Fibroblast of pulmonary artery (primary cell): ENCODE data around the gene THADA.

ENCODE experiments used
- DNase-seq: peaks from one replicate; pipeline ENCODE4 v3.0.0-alpha.2; 2010; ENCODE audit warnings: low read depth
- H3K4me3 ChIP-seq: replicated peaks from 2 replicates; pipeline ENCODE4 v1.5.1; 2011; ENCODE audit warnings: low read depth, mild to moderate bottlenecking, control low read depth, low read length, moderate library complexity
- TF ChIP-seq, protein P1 (sequence below): IDR thresholded peaks from 2 replicates; pipeline ENCODE4 v1.5.1; 2011; ENCODE audit warnings: mild to moderate bottlenecking, control low read depth, low read length, inconsistent platforms; ENCODE audit errors: missing control alignments

THADA gene

DNA sequence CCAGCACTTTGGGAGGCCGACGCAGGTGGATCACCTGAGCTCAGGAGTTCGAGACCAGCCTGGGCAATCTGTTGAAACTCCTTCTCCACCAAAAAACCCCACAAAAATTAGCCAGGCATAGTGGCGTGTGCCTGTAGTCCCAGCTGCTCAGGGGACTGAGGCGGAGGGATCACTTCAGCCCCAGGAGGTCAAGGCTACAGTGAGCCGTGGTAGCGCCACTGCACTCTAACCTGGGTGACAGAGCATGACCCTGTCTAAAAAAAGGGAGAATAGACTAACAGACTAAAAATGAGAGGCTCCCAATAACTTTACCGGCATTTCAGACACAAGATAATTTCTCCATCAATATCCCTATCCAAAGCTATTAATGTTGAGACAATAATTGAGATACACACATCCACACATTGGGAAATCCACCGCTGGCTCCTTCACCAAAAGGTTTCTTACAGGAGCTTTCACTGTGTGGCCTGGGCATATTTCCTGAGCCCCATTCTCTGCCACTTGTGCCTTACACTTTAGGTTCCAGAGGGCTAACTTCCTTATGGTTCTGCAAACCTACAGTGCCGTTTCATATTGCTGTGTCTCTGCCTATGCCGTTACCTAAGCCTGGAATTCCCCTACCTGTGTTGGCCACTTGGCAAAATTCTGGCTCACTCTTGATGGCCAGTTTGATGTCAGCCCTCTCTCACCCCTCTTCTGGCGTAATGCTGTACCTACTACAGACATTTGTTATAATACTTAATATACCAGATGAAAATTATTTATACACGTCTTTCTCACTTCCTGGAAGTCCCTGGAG lies 253.7 kb downstream of the THADA start:
- no peak for DNase-seq
- no peak overlapping the region for H3K4me3 ChIP-seq
- TF ChIP-seq, protein P1, sequence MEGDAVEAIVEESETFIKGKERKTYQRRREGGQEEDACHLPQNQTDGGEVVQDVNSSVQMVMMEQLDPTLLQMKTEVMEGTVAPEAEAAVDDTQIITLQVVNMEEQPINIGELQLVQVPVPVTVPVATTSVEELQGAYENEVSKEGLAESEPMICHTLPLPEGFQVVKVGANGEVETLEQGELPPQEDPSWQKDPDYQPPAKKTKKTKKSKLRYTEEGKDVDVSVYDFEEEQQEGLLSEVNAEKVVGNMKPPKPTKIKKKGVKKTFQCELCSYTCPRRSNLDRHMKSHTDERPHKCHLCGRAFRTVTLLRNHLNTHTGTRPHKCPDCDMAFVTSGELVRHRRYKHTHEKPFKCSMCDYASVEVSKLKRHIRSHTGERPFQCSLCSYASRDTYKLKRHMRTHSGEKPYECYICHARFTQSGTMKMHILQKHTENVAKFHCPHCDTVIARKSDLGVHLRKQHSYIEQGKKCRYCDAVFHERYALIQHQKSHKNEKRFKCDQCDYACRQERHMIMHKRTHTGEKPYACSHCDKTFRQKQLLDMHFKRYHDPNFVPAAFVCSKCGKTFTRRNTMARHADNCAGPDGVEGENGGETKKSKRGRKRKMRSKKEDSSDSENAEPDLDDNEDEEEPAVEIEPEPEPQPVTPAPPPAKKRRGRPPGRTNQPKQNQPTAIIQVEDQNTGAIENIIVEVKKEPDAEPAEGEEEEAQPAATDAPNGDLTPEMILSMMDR, result no peak

DNA sequence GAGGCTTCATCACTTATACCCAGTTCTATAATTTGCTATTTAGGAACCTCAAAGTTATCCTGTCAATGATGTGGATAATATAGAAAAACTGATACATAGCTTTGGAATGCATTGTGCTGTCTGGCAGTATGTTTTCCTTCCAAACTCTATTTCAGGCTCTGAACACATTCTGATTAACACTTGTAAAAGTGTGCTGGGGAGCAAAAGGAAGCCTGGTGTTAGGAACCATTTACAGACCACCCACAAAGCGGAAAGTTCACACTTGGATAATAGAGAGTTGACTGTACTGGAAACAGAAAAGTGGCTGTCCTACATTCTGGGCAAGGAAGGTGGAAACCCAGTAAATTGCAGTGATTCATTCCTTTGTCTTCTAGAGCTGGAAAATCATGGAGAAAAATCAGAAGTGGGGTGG lies 254.9 kb downstream of the THADA start:
- TF ChIP-seq, protein P1, result no peak
- DNase-seq, result peak; percentile 71
- H3K4me3 ChIP-seq, result no peak overlapping the region

DNA sequence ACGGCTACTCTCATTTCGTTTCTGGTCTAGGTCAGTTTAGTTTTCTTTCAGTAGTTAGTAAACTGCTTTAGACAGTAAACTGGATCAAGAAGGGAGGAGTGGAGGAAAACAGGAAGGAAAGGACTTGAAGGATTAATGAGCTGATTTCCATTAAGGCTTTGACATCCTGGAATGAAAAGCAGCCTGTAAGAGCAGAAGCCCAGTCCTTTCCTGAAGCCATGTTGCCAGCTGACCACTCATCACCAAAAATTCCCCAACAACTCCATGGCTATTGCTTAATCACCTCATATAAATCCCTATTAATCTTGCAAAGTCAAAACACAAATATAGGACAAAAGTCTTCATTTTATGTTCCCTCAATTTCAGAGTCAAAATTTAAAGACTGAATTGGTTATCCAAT lies 255.8 kb downstream of the THADA start:
- no peak overlapping the region for H3K4me3 ChIP-seq
- TF ChIP-seq, protein P1, result no peak
- DNase-seq, result peak; percentile 78

DNA sequence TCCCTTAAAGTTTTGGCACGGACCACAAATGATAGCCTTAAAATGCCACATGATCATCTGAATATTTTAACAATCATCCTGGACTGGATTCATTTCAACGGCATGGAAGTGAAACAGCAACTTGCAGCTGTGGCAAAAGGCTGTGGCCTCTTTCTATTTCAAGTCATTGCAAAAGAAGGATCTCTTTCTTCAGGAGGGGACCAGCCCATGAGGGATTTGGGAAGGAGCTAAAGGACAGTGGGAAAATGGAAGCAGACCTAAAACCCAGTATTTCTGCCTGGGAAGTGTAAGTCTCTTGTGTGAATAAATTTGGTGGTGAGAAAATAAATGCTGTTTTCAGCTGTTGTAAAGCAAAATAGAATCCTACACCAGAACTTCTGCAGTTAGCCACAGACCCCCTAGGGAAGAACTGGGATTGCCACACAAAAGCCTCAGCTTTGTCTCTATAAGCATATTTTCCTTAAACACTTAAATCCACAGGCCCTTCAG lies 262.1 kb downstream of the THADA start:
- no peak overlapping the region for H3K4me3 ChIP-seq
- TF ChIP-seq, protein P1, result no peak
- peak; percentile 72 for DNase-seq

DNA sequence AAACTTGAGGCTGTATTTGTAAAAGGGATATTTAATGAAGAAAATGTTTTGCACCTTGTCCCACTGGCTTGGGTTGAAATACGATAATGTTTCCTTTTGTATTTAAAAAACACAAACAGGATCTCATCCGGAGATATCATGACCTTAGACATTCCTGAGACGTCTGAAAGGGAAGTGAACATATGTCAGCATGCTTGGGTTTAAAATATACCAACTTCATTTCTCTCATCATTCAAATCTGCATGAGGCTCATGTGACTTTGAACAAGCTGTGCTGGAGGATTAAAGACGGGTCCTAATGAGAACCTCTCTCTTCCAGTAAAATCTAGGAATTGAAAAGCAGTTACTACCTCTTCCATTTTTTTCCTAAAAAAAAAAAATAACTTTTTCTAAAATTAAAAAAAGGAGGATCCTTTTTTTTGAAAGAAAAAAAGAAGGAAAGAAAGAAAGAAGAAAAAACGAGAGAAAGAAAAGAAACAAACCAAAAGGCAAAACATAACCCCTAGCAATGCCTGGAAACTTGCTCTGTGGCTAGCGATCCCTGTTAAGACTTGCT lies 262.7 kb downstream of the THADA start:
- peak; percentile 47 for DNase-seq
- TF ChIP-seq, protein P1, result no peak
- H3K4me3 ChIP-seq, result no peak overlapping the region

DNA sequence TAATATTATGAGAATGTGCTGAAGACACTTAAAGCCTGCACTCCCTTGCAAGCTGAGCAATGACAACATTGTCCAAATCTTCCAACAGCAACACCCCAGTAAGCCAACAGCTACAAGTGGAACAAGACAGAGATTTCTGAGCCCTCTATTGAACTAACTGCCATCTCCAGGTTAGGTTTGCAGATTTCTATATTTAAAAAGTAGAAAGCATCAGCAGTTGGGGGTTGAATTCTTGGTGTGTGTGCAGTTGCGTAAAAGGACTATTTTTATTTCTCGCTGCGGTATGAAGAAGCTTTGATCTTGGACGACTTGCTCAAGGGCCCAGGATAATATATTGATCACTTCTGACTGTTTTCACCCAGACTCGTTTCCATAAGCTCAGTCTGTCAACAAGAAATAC lies 263.2 kb downstream of the THADA start:
- no peak for DNase-seq
- H3K4me3 ChIP-seq, result no peak overlapping the region
- TF ChIP-seq, protein P1, result no peak
